ENCODE data around the gene CORO1A. TPM values are rescaled to one million over a fixed set of nuclear protein-coding genes. Genes with fewer than 3 reads are reported as not detected.
"Not testable (repeated sequence)": the region's sequence is repeated elsewhere in the genome, so short reads cannot be mapped to it uniquely, and the experiment has no call there.

CORO1A gene
- total RNA-seq, 1 experiment from 2014 or later = 10.3 TPM

GRCh38 chr16:30173054-30173453, 10.3 kb upstream of the CORO1A start:
- TF ChIP-seq EZH2phosphoT487 (IDR thresholded peaks at IDR 0.05; ENCODE audit: borderline replicate concordance, low read length) = no peak
- TF ChIP-seq EZH2 (IDR thresholded peaks at IDR 0.05; ENCODE audit: low read length, unreplicated experiment) = no peak
- no peak for TF ChIP-seq CTCF (conservative IDR thresholded peaks at IDR 0.05; ENCODE audit: low read depth, low read length)
- Histone ChIP-seq H3K4me3 (ENCODE audit: low read length) (no peak overlapping the region), H3K27ac (ENCODE audit: low read length) (no peak overlapping the region), H3K27me3 (ENCODE audit: low read length) (no peaks in the 10 kb centered on the region), H3K9ac (ENCODE audit: low read length) (no peak overlapping the region), H3K4me1 (ENCODE audit: insufficient read depth, low read length) (no peaks in the 10 kb centered on the region), H3K36me3 (ENCODE audit: low read depth, low read length) (no peaks in the 10 kb centered on the region), H2AFZ (ENCODE audit: low read length) (no peak overlapping the region), H4K20me1 (ENCODE audit: low read length) (no peaks in the 10 kb centered on the region), H3K9me2 (replicated peaks; ENCODE audit: low read length) (no peaks in the 10 kb centered on the region), H3K9me3 (ENCODE audit: low read length) (no peaks in the 10 kb centered on the region), H3K79me2 (ENCODE audit: low read length) (no peaks in the 10 kb centered on the region), H3K4me2 (ENCODE audit: low read length) (no peak overlapping the region), H3F3A (ENCODE audit: low read length, unreplicated experiment) (no peaks in the 10 kb centered on the region)
- DNase-seq = no peak
- POLR2A ChIA-PET (ENCODE audit: unreplicated experiment) = no interaction called here
- BruUV-seq (replicated peaks) = no TSS peak
- ATAC-seq = no peak
- CTCF ChIA-PET = no interaction called here
- intact Hi-C loops (cut with micrococcal nuclease) = no loop called here

GRCh38 chr16:30176876-30177275, 6.5 kb upstream of the CORO1A start:
- H3K9me2 ChIP-seq (replicated peaks; ENCODE audit: low read length); H3K4me1 ChIP-seq (ENCODE audit: insufficient read depth, low read length); H3K36me3 ChIP-seq (ENCODE audit: low read depth, low read length); H3K4me3 ChIP-seq (ENCODE audit: low read length); CTCF ChIA-PET; H2AFZ ChIP-seq (ENCODE audit: low read length); BruUV-seq (replicated peaks); H3K9me3 ChIP-seq (ENCODE audit: low read length); intact Hi-C loops (cut with micrococcal nuclease); ATAC-seq; H3K79me2 ChIP-seq (ENCODE audit: low read length); POLR2A ChIA-PET (ENCODE audit: unreplicated experiment); DNase-seq; H3K4me2 ChIP-seq (ENCODE audit: low read length); H3K27me3 ChIP-seq (ENCODE audit: low read length); H3K27ac ChIP-seq (ENCODE audit: low read length); H3F3A ChIP-seq (ENCODE audit: low read length, unreplicated experiment); H4K20me1 ChIP-seq (ENCODE audit: low read length); H3K9ac ChIP-seq (ENCODE audit: low read length): not testable (repeated sequence)

- Histone ChIP-seq H2AFZ (ENCODE audit: low read length) (no peak overlapping the region), H4K20me1 (ENCODE audit: low read length) (no peaks in the 10 kb centered on the region), H3K9me3 (ENCODE audit: low read length) (no peaks in the 10 kb centered on the region), H3K79me2 (ENCODE audit: low read length) (no peaks in the 10 kb centered on the region), H3K4me1 (ENCODE audit: insufficient read depth, low read length) (no peaks in the 10 kb centered on the region), H3K27me3 (ENCODE audit: low read length) (no peaks in the 10 kb centered on the region), H3K9me2 (replicated peaks; ENCODE audit: low read length) (no peaks in the 10 kb centered on the region), H3K4me2 (ENCODE audit: low read length) (no peak overlapping the region), H3K36me3 (ENCODE audit: low read depth, low read length) (no peaks in the 10 kb centered on the region), H3K9ac (ENCODE audit: low read length) (no peak overlapping the region), H3F3A (ENCODE audit: low read length, unreplicated experiment) (no peaks in the 10 kb centered on the region), H3K27ac (ENCODE audit: low read length) (no peak overlapping the region), H3K4me3 (ENCODE audit: low read length) (no peak overlapping the region)
- DNase-seq (no peak), ATAC-seq (no peak)
- ChIA-PET CTCF (interaction anchor here (0.5 kb wide), 1 partner anchor 67 kb away, joined by 3 read pairs; no protein-coding TSS in a partner anchor), POLR2A (ENCODE audit: unreplicated experiment) (no interaction called here)
- intact Hi-C loops (cut with micrococcal nuclease) = no loop called here
- TF ChIP-seq CTCF (conservative IDR thresholded peaks at IDR 0.05; ENCODE audit: low read depth, low read length) (no peak), EZH2 (IDR thresholded peaks at IDR 0.05; ENCODE audit: low read length, unreplicated experiment) (no peak), EZH2phosphoT487 (IDR thresholded peaks at IDR 0.05; ENCODE audit: borderline replicate concordance, low read length) (no peak)
- BruUV-seq (replicated peaks) = no TSS peak
These were observed 4.2 kb upstream of the CORO1A start for GRCh38 chr16:30179195-30179594.

All from PC-3 (cell line).